HFF-Myc (cell line): Measurements from ENCODE around the gene PPIP5K2.

Experiments
- DNase-seq: peaks from one replicate; pipeline ENCODE4 v3.0.0-alpha.2; 2011; ENCODE audit warnings: low read depth; ENCODE audit errors: extremely low read depth
- H3K4me3 ChIP-seq: replicated peaks from 2 replicates; pipeline ENCODE4 v1.5.1; 2011; ENCODE audit warnings: low read depth, mild to moderate bottlenecking, control low read depth, low read length
- CTCF ChIP-seq: IDR thresholded peaks from 2 replicates; pipeline ENCODE4 v1.5.1; 2012; ENCODE audit warnings: mild to moderate bottlenecking, low read depth, low read length, control low read depth; ENCODE audit errors: missing control alignments

PPIP5K2 gene

GRCh38 chr5:103223031-103223955 is 103.2 kb downstream of the PPIP5K2 start:
- DNase-seq: no peak
- TF ChIP-seq CTCF: no peak
- no peak overlapping the region for H3K4me3 ChIP-seq

- no peak overlapping the region for H3K4me3 ChIP-seq
- peak; percentile 67 for TF ChIP-seq CTCF
- peak; percentile 52 for DNase-seq
Observed at GRCh38 chr5:103224118-103224893, 104.2 kb downstream of the PPIP5K2 start.

- TF ChIP-seq CTCF: no peak
- no peak overlapping the region for H3K4me3 ChIP-seq
- no peak for DNase-seq
Observed at GRCh38 chr5:103224894-103225246, 104.8 kb downstream of the PPIP5K2 start.

- no peak for DNase-seq
- no peak overlapping the region for H3K4me3 ChIP-seq
- TF ChIP-seq CTCF: no peak
Observed at GRCh38 chr5:103228061-103228460, 108.0 kb downstream of the PPIP5K2 start.

GRCh38 chr5:103228588-103228987 is 108.5 kb downstream of the PPIP5K2 start:
- H3K4me3 ChIP-seq: no peak overlapping the region
- DNase-seq: no peak
- TF ChIP-seq CTCF: no peak

GRCh38 chr5:103232393-103232999 is 112.4 kb downstream of the PPIP5K2 start:
- DNase-seq: peak; percentile 16
- no peak overlapping the region for H3K4me3 ChIP-seq
- TF ChIP-seq CTCF: peak; percentile 72
